ENCODE measurements around the gene IRS1.

- TF ChIP-seq MYC (IDR thresholded peaks at IDR 0.05; ENCODE audit: borderline replicate concordance, low read length) = no peak
- TF ChIP-seq EP300 (IDR thresholded peaks at IDR 0.05) = no peak
- TF ChIP-seq CTCF (IDR thresholded peaks at IDR 0.05) = no peak
- TF ChIP-seq BCL3 (IDR thresholded peaks at IDR 0.05) = no peak
- no peak for TF ChIP-seq POLR2AphosphoS2 (conservative IDR thresholded peaks at IDR 0.05; ENCODE audit: low read length)
Measured at GRCh38 chr2:226797989-226798421, 1.6 kb downstream of the IRS1 start.
